A172 (cell line): ENCODE data around the gene CRYZL1. TPM values are rescaled to one million over a fixed set of nuclear protein-coding genes. Genes with fewer than 3 reads are reported as not detected.

Experiments used
- DNase-seq: peaks from one replicate; pipeline ENCODE4 v3.0.0-alpha.2; 2015; ENCODE audit warnings: low spot score
- total RNA-seq: library from RNA; depleted of rRNA; stranded (reverse); fragments of >200 nt; shearing (Covaris generic); gene quantifications from 2 replicates; pipeline ENCODE4 v1.2.3, GENCODE V29; 2014; rRNA removed

Gene CRYZL1
- total RNA-seq, 1 experiment from 2014 or later: 40.6 TPM

DNA sequence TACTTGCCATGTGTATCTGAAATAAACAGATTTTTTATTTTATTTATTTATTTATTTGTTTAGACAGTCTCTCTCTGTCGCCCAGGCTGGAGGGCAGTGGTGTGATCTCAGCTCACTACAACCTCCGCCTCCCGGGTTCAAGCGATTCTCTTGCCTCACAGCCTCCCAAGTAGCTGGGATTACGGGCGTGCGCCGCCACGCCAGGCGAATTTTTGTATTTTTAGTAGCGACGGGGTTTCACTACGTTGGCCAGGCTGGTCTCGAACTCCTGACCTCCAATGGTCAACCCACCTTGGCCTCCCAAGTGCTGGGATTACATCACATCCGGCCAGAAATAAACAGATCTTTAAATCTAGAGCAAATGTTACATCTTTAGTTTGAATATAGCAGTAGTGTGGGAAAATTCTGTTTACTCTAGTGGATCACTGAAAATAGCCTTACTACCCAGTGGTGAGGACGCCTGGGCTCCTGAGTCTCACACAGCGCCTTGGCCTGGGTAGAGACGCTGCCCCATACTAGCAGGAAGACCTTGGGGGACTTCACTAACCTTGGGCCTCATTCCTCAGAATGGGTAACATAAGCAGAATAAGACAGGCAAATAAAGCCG lies 100.3 kb downstream of the CRYZL1 start:
- DNase-seq: peak; percentile 40

DNA sequence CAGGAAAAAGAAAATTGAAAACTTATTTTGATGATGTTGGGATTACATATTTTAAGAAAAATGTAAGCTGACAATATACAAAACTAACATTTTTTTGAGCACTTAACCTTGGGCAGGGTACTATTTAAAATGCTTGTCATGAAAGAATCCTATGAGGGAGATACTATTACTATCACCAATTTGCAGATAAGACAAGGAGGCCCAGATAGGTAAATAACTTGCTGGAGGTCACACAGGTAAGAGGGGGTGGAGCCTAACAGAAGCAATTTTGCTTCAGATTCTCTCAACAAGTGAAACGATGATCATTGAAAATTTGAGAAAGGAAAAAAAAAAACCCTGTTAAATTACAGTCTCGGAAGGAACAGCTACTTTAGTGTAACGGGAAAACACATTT lies 100.8 kb downstream of the CRYZL1 start:
- DNase-seq: no peak

- DNase-seq: no peak
Measured at GRCh38 chr21:33539616-33540015, 101.9 kb downstream of the CRYZL1 start.

Other genes starting within 250 kb of the CRYZL1 start
- gene IFNGR2, start 238.3 kb downstream of the CRYZL1 start, total RNA-seq: 70.9 and 73.2 TPM in 2 replicates
- 70.6 and 84.3 TPM in 2 replicates for gene TMEM50B, start 161.8 kb downstream of the CRYZL1 start, total RNA-seq
- 1.4 and 1.6 TPM in 2 replicates for gene DNAJC28, start 150.0 kb downstream of the CRYZL1 start, total RNA-seq
- gene GART, start 99.6 kb downstream of the CRYZL1 start, total RNA-seq: 149 and 187 TPM in 2 replicates
- 82.9 and 106 TPM in 2 replicates for gene SON, start 98.7 kb downstream of the CRYZL1 start, total RNA-seq
- gene DONSON, start 53.1 kb downstream of the CRYZL1 start, total RNA-seq: 104 and 116 TPM in 2 replicates
- gene ITSN1, start 760 bp upstream of the CRYZL1 start, total RNA-seq: 45.0 and 53.0 TPM in 2 replicates